A172 (cell line): ENCODE data around the gene SRRM4. TPM values are rescaled to one million over a fixed set of nuclear protein-coding genes. Genes with fewer than 3 reads are reported as not detected.
A peak's percentile ranks its signal among the peaks of the same experiment; 100 is the strongest.
"Not testable (repeated sequence)": the region's sequence is repeated elsewhere in the genome, so short reads cannot be mapped to it uniquely, and the experiment has no call there.

Source experiments
- DNase-seq: peaks from one replicate; pipeline ENCODE4 v3.0.0-alpha.2; 2015; ENCODE audit warnings: low spot score
- total RNA-seq: library from RNA; depleted of rRNA; stranded (reverse); fragments of >200 nt; shearing (Covaris generic); gene quantifications from 2 replicates; pipeline ENCODE4 v1.2.3, GENCODE V29; 2014

The SRRM4 gene
- total RNA-seq, 1 experiment from 2014 or later, result not detected

GRCh38 chr12:119008691-119009221 is 27.4 kb downstream of the SRRM4 start:
- no peak for DNase-seq

- DNase-seq, result no peak
Observed at GRCh38 chr12:119011231-119011630, 29.9 kb downstream of the SRRM4 start.

GRCh38 chr12:119012179-119012578 is 30.8 kb downstream of the SRRM4 start:
- DNase-seq, result no peak

- DNase-seq, result no peak
Observed at GRCh38 chr12:119013023-119013422, 31.7 kb downstream of the SRRM4 start.

- no peak for DNase-seq
Observed at GRCh38 chr12:119014368-119014767, 33.0 kb downstream of the SRRM4 start.

GRCh38 chr12:119016715-119017114 is 35.4 kb downstream of the SRRM4 start:
- DNase-seq, result no peak

GRCh38 chr12:119019166-119019565 is 37.8 kb downstream of the SRRM4 start:
- no peak for DNase-seq

- DNase-seq, result no peak
Observed at GRCh38 chr12:119020406-119021360, 39.3 kb downstream of the SRRM4 start.

GRCh38 chr12:119024356-119024755 is 43.0 kb downstream of the SRRM4 start:
- DNase-seq, result no peak

GRCh38 chr12:119025786-119026185 is 44.4 kb downstream of the SRRM4 start:
- no peak for DNase-seq

- not testable (repeated sequence) for DNase-seq
Observed at GRCh38 chr12:119033332-119033731, 52.0 kb downstream of the SRRM4 start.

- DNase-seq, result no peak
Observed at GRCh38 chr12:119036878-119037825, 55.8 kb downstream of the SRRM4 start.

GRCh38 chr12:119044094-119044493 is 62.8 kb downstream of the SRRM4 start:
- DNase-seq, result no peak

GRCh38 chr12:119047641-119048040 is 66.3 kb downstream of the SRRM4 start:
- no peak for DNase-seq

- no peak for DNase-seq
Observed at GRCh38 chr12:119050663-119051062, 69.3 kb downstream of the SRRM4 start.

GRCh38 chr12:119051474-119051873 is 70.1 kb downstream of the SRRM4 start:
- no peak for DNase-seq

GRCh38 chr12:119052001-119052400 is 70.7 kb downstream of the SRRM4 start:
- DNase-seq, result no peak

- no peak for DNase-seq
Observed at GRCh38 chr12:119055977-119056376, 74.6 kb downstream of the SRRM4 start.

- peak; percentile 17 for DNase-seq
Observed at GRCh38 chr12:119060847-119061796, 79.8 kb downstream of the SRRM4 start.

- no peak for DNase-seq
Observed at GRCh38 chr12:119068129-119068856, 87.0 kb downstream of the SRRM4 start.
